ENCODE results near the gene MIB1. TPM values are rescaled to one million over a fixed set of nuclear protein-coding genes. Genes with fewer than 3 reads are reported as not detected.

MIB1 gene
- total and polyA plus RNA-seq, 9 of the 15 experiments (the other 6 are each of a cell fraction or from before 2014, with no cell fraction given), result 7.2 to 43.8 (median 23.2) TPM

- no peak for TF ChIP-seq ZNF609 (CRISPR knock-in tag; IDR thresholded peaks at IDR 0.05; ENCODE audit: borderline replicate concordance)
- TF ChIP-seq E2F5 (CRISPR knock-in tag; IDR thresholded peaks at IDR 0.05), result no peak
- TF ChIP-seq ZBTB7A (IDR thresholded peaks at IDR 0.05; ENCODE audit: borderline replicate concordance, control insufficient read depth, low read depth, low read length), result no peak
- TF ChIP-seq CUX1 (CRISPR knock-in tag; IDR thresholded peaks at IDR 0.05), result no peak
- no peak for TF ChIP-seq SMAD1 (IDR thresholded peaks at IDR 0.05; ENCODE audit: low read depth, low read length, partially characterized antibody)
- no peak for TF ChIP-seq NCOA4 (IDR thresholded peaks at IDR 0.05; ENCODE audit: partially characterized antibody)
- 0 out of 2 replicates have a peak, but pooled peaks have one; percentile 22 for TF ChIP-seq HMGXB4 (CRISPR knock-in tag; IDR thresholded peaks at IDR 0.05)
- TF ChIP-seq HBP1 (CRISPR knock-in tag; IDR thresholded peaks at IDR 0.05), result 0 out of 2 replicates have a peak, but pooled peaks have one; percentile 34
- no peak for TF ChIP-seq PTBP1 (IDR thresholded peaks at IDR 0.05; ENCODE audit: low read depth, low read length)
Observed at GRCh38 chr18:21740538-21741311, at the start of gene MIB1 (continued).
